GM12873 (cell line): Measurements from ENCODE around the gene PRSS53.

ENCODE experiments used
- CTCF ChIP-seq: IDR thresholded peaks from 2 replicates; pipeline ENCODE4 v1.5.1; 2012; ENCODE audit warnings: low read depth, mild to moderate bottlenecking, moderate library complexity, low read length, control low read depth; ENCODE audit not compliant: insufficient read depth; ENCODE audit errors: missing control alignments

Gene PRSS53

GRCh38 chr16:31038993-31039392, 49.8 kb downstream of the PRSS53 start:
- TF ChIP-seq CTCF = no peak

DNA sequence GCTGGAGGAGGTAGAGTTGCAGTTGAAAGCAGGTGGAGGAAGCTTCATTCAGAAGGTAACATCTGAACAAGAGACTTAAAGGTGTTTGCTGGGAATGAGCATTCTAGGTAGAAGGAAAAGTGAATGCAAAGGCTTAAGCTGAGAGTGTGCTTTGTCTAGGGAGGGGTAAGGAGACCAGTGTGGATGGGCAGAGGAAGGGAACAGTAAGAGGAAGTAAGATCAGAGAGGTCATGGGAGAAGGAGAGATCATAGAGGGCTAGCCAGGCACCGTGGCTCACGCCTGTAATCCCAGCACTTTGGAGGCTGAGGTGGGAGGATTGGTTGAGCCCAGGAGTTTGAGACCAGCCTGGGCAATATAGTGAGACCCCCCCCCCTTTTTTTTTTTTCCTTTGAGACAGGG, 52.1 kb downstream of the PRSS53 start:
- TF ChIP-seq CTCF = no peak

DNA sequence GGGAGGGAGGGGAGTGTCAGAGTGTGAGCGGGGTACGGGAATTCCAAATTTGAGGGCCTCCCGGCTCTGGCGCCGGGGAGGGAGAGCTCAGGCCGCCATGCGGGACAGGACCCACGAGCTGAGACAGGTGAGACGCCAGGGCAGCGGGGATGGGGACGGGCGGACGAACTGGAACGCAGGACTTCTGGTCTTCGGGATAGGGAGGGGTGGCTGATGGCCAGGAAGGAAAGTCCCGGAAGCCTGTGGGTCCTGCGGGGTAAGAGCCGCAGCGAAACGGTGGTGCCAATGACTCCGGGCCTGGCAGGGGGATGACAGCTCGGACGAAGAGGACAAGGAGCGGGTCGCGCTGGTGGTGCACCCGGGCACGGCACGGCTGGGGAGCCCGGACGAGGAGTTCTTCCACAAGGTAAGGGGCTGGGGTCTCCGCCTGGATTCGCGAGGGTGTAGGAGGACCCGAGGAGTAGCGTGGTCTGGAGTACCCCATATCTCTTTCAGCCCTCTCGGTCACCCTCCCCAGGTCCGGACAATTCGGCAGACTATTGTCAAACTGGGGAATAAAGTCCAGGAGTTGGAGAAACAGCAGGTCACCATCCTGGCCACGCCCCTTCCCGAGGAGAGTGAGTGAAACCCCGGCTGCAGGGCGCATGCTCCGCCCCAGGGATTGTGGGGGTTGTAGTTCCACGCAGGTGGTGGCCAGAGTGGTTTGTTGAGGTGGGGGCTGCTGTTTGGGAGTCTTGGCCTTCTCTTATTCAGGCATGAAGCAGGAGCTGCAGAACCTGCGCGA, 54.8 kb downstream of the PRSS53 start:
- no peak for TF ChIP-seq CTCF
